Erythroblast (primary cell): ENCODE measurements around the gene SLC1A7.

Experiments used
- GATA1 ChIP-seq: IDR thresholded peaks from 2 replicates; pipeline ENCODE4 v1.6.1; 2011; ENCODE audit warnings: low read depth, mild to moderate bottlenecking, control low read depth, low read length, moderate library complexity
- POLR2A ChIP-seq: IDR thresholded peaks from 2 replicates; pipeline ENCODE4 v1.6.1; 2011; ENCODE audit warnings: mild to moderate bottlenecking, low read length

GRCh38 chr1:53073287-53073686 is 69.2 kb downstream of the SLC1A7 start:
- TF ChIP-seq POLR2A (no peak), GATA1 (no peak)
